Chondrocyte (in vitro differentiated cells): ENCODE measurements around the gene RABGAP1L. TPM values are rescaled to one million over a fixed set of nuclear protein-coding genes. Genes with fewer than 3 reads are reported as not detected.

Source experiments
- DNase-seq: peaks from one replicate; pipeline ENCODE4 v3.0.0; 2021; ENCODE audit warnings: mixed read lengths, low spot score
- H3K27ac Mint-ChIP-seq: one replicate; pipeline ENCODE4 v1.8.0; 2021; ENCODE audit warnings: mild to moderate bottlenecking, moderate library complexity, mixed read lengths; ENCODE audit not compliant: unreplicated experiment
- H3K27me3 Mint-ChIP-seq: 2 replicates; pipeline ENCODE4 v1.8.0; 2021; ENCODE audit warnings: low read depth, mixed read lengths
- H3K36me3 Mint-ChIP-seq: 2 replicates; pipeline ENCODE4 v1.8.0; 2021; ENCODE audit warnings: low read depth, mixed read lengths
- H3K4me1 Mint-ChIP-seq: 2 replicates; pipeline ENCODE4 v1.8.0; 2021; ENCODE audit warnings: low read depth, mild to moderate bottlenecking, mixed read lengths
- H3K4me3 Mint-ChIP-seq: one replicate; pipeline ENCODE4 v1.8.0; 2021; ENCODE audit warnings: mild to moderate bottlenecking, moderate library complexity, mixed read lengths; ENCODE audit not compliant: unreplicated experiment
- H3K9me3 Mint-ChIP-seq: 2 replicates; pipeline ENCODE4 v1.8.0; 2021; ENCODE audit warnings: low read depth, mixed read lengths
- CTCF ChIP-seq: fragments of 200-600 bp; sonication (generic); IDR thresholded peaks from 2 replicates; pipeline ENCODE4 v1.5.0; 2021; ENCODE audit warnings: antibody characterized with exemption, mild to moderate bottlenecking, moderate library complexity
- total RNA-seq: library from RNA; stranded (reverse); gene quantifications from 3 replicates; pipeline ENCODE4 v1.2.1, GENCODE V29; 2021

RABGAP1L gene
- total RNA-seq, 1 donor from 2014 or later, result 27.1 TPM

- H3K9me3 Mint-ChIP-seq, result no peaks in the 10 kb centered on the region
- no peak for TF ChIP-seq CTCF
- no peak overlapping the region for H3K4me3 Mint-ChIP-seq
- H3K4me1 Mint-ChIP-seq, result no peaks in the 10 kb centered on the region
- H3K27me3 Mint-ChIP-seq, result no peaks in the 10 kb centered on the region
- no peak overlapping the region for H3K27ac Mint-ChIP-seq
- peaks cover 1% of the 10 kb centered on the region for H3K36me3 Mint-ChIP-seq
- no peak for DNase-seq
Measured at GRCh38 chr1:174988539-174988938, 829.2 kb downstream of the RABGAP1L start.

GRCh38 chr1:174988986-174989385 is 829.7 kb downstream of the RABGAP1L start:
- H3K9me3 Mint-ChIP-seq, result no peaks in the 10 kb centered on the region
- H3K27ac Mint-ChIP-seq, result no peak overlapping the region
- no peak overlapping the region for H3K4me3 Mint-ChIP-seq
- peaks cover 1% of the 10 kb centered on the region for H3K36me3 Mint-ChIP-seq
- DNase-seq, result no peak
- H3K4me1 Mint-ChIP-seq, result no peaks in the 10 kb centered on the region
- TF ChIP-seq CTCF, result no peak
- no peaks in the 10 kb centered on the region for H3K27me3 Mint-ChIP-seq

DNA sequence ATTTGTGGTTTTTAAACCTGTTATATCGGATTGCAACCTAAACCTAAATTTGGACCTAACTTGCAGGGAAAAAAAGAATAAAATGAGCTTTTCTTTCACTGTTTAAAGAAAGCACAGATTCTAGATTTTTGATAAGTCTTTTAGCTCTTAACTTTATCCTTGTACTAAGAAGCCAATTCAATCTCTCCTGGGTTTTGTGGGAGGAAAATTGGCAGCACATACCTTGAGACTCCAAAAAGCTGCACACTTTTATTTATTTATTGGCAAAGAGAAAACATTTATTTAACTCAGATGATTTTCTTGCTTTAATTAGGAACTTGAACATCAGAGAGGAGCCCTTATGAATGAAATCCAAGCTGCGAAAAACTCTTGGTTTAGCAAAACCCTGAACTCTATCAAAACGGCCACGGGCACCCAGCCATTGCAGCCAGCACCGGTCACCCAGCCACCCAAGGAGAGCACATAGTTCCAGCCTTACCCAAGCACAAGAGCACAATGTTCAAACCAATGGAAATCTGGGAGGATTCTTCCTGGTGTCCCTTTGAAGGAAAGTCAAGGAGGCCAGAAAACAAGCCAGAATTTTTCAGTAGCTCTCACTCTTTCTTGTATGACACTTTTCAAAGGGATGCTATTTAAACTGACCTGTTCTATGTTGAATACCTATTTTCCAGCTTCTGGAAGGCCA is 830.4 kb downstream of the RABGAP1L start:
- Mint-ChIP-seq H3K36me3 (peaks cover 1% of the 10 kb centered on the region), H3K27me3 (no peaks in the 10 kb centered on the region), H3K4me1 (no peaks in the 10 kb centered on the region), H3K9me3 (no peaks in the 10 kb centered on the region), H3K4me3 (no peak overlapping the region), H3K27ac (no peak overlapping the region)
- DNase-seq, result no peak
- TF ChIP-seq CTCF, result no peak

- peaks cover 1% of the 10 kb centered on the region for H3K36me3 Mint-ChIP-seq
- no peak for TF ChIP-seq CTCF
- no peak overlapping the region for H3K27ac Mint-ChIP-seq
- no peaks in the 10 kb centered on the region for H3K27me3 Mint-ChIP-seq
- H3K4me1 Mint-ChIP-seq, result peaks cover 4% of the 10 kb centered on the region
- peak overlapping the region; percentile 42 for H3K4me3 Mint-ChIP-seq
- H3K9me3 Mint-ChIP-seq, result no peaks in the 10 kb centered on the region
- no peak for DNase-seq
Measured at GRCh38 chr1:174990382-174990999, 831.2 kb downstream of the RABGAP1L start.

GRCh38 chr1:174991473-174991872 is 832.2 kb downstream of the RABGAP1L start:
- Mint-ChIP-seq H3K36me3 (peaks cover 1% of the 10 kb centered on the region), H3K27ac (no peak overlapping the region), H3K9me3 (no peaks in the 10 kb centered on the region), H3K4me1 (peaks cover 8% of the 10 kb centered on the region), H3K4me3 (no peak overlapping the region), H3K27me3 (no peaks in the 10 kb centered on the region)
- TF ChIP-seq CTCF, result no peak
- DNase-seq, result no peak
